ENCODE measurements around the gene OSM. TPM values are rescaled to one million over a fixed set of nuclear protein-coding genes. Genes with fewer than 3 reads are reported as not detected.
A peak's percentile ranks its signal among the peaks of the same experiment; 100 is the strongest.

OSM gene
- total RNA-seq, 4 donors from 2014 or later, result 0.76 to 8.8 (median 0.76) TPM; not detected in 1

DNA sequence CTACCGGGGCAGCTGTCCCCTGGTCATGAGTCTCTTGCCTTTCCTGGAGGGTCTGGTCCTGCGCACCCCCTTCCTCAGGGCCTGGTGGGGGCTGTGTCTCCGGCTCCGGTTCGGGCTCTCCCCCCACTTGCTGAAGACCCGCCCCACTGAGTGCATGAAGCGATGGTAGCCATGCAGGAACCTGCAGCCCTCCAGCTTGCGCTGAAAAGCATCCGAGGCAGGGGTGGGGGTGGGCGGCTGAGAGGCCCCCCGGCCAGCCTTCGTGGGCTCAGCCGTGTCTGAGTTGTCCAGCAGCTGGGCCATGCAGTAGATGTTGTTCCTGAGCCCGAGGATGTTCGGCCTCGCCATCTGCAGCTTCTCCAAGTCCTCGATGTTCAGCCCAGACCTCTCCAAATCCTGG lies 2.8 kb downstream of the OSM start:
- H3K4me3 ChIP-seq, result no peak overlapping the region
- no peaks in the 10 kb centered on the region for H3K9me3 ChIP-seq
- TF ChIP-seq, protein P1, sequence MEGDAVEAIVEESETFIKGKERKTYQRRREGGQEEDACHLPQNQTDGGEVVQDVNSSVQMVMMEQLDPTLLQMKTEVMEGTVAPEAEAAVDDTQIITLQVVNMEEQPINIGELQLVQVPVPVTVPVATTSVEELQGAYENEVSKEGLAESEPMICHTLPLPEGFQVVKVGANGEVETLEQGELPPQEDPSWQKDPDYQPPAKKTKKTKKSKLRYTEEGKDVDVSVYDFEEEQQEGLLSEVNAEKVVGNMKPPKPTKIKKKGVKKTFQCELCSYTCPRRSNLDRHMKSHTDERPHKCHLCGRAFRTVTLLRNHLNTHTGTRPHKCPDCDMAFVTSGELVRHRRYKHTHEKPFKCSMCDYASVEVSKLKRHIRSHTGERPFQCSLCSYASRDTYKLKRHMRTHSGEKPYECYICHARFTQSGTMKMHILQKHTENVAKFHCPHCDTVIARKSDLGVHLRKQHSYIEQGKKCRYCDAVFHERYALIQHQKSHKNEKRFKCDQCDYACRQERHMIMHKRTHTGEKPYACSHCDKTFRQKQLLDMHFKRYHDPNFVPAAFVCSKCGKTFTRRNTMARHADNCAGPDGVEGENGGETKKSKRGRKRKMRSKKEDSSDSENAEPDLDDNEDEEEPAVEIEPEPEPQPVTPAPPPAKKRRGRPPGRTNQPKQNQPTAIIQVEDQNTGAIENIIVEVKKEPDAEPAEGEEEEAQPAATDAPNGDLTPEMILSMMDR (IDR thresholded peaks at IDR 0.05), result no peak
- no peak for TF ChIP-seq POLR2A (IDR thresholded peaks at IDR 0.05)
- no peak overlapping the region for H3K27ac ChIP-seq
- peaks cover 0 to 5% of the 10 kb centered on the region in 2 donors for H3K4me1 ChIP-seq
- DNase-seq, result no peak
- H3K27me3 ChIP-seq, result no peaks in the 10 kb centered on the region
- intact Hi-C loops (cut with DNase I; ENCODE audit: low total_unique reads), result loop anchor here (5.0 kb wide), 1 partner anchor 123 kb away; the partner anchor contains the start of gene RNF215
- H3K36me3 ChIP-seq, result no peaks in the 10 kb centered on the region

DNA sequence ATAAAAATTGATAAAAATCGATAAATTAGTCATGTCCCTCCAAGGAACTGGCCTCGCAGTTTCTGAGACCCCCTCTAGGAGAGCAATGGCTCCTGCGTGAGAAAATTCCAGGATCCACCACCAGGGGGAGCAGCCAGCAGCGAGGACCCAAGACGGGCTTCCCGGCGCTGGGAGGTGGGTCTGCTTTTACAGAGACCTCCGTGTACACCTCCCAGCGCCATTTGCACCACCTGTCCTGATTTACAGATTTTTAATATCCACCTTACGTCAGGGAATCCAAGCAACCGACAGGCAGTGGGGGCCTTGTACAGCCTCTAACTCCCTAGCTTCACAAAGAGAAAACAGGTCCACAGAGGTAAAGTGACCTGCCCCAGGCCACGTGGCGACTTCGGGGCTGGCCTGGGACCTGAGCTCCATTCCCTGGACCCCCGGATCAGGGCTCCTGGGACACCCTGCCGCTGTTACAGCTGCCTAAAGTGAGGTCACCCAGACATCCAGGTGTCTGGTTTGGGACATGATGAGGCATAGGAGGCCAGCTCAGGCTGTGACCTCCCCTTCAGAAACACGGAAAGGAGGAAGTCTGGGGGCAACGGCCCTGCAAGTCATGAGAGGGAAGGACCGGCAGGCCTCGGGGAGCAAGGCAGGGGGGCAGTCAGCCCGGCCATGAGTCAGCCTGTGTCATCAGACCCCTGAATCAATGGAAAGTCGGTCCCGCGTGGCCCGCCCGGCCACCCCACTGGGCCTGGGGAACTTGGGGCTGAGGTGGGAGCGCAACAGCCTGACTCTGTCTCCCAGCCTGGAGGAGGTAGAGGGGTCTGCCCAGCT lies 3.5 kb downstream of the OSM start:
- peak; percentile 74 to 78 for DNase-seq
- Histone ChIP-seq H3K4me3 (no peak overlapping the region), H3K27ac (no peak overlapping the region), H3K4me1 (peaks cover 0 to 5% of the 10 kb centered on the region in 2 donors), H3K27me3 (no peaks in the 10 kb centered on the region), H3K9me3 (no peaks in the 10 kb centered on the region), H3K36me3 (no peaks in the 10 kb centered on the region)
- intact Hi-C loops (cut with DNase I; ENCODE audit: low total_unique reads), result loop anchor here (5.0 kb wide), 1 partner anchor 124 kb away; the partner anchor contains the start of gene RNF215
- no peak for TF ChIP-seq POLR2A (IDR thresholded peaks at IDR 0.05)
- TF ChIP-seq, protein P1 (IDR thresholded peaks at IDR 0.05), result peak; percentile 94 to 98 (median 94)

DNA sequence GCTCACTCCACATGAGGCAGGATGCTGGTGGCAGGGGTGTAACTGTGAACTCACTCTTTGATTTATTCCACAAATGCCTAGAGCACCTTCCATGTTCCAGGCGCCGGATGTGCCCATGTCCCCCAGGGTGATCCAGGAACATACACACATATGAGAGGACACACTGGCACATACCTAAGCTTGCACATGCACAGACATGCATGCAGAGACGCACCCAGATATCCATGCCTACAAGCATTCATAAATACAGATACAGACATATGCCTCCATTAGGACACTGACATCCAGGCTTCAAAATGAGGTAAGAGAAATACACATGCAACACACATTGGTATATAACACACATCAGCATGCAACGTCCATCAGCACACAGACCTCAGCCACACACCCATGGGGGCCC lies 4.5 kb downstream of the OSM start:
- H3K9me3 ChIP-seq, result no peaks in the 10 kb centered on the region
- H3K4me3 ChIP-seq, result no peak overlapping the region
- DNase-seq, result no peak
- intact Hi-C loops (cut with DNase I; ENCODE audit: low total_unique reads), result loop anchor here (5.0 kb wide), 1 partner anchor 125 kb away; the partner anchor contains the start of gene RNF215
- no peak for TF ChIP-seq POLR2A (IDR thresholded peaks at IDR 0.05)
- TF ChIP-seq, protein P1 (IDR thresholded peaks at IDR 0.05), result no peak
- H3K27me3 ChIP-seq, result no peaks in the 10 kb centered on the region
- H3K27ac ChIP-seq, result no peak overlapping the region
- H3K4me1 ChIP-seq, result peaks cover 0 to 5% of the 10 kb centered on the region in 2 donors
- H3K36me3 ChIP-seq, result no peaks in the 10 kb centered on the region

DNA sequence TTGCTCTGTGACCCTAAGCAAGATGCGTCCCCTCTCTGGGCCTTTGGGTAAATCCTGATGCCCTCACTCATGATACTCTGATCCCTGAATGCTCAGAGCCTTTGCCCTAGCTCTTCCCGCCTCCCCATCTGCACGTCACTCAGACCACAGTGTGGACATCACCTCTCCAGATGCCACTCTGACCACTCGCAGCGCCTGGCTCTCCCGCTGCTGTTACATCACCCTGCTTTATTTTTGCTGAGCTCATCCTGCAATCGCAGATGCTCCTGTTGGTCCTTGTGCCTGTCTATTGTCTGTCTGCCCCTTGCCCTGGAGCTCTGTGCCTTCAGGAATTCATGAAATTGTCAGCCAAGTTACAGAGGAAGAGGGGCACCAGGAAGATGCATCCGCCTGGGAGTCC lies 5.5 kb downstream of the OSM start:
- H3K4me3 ChIP-seq, result no peak overlapping the region
- no peaks in the 10 kb centered on the region for H3K36me3 ChIP-seq
- no peaks in the 10 kb centered on the region for H3K27me3 ChIP-seq
- intact Hi-C loops (cut with DNase I; ENCODE audit: low total_unique reads), result loop anchor here (5.0 kb wide), 1 partner anchor 126 kb away; the partner anchor contains the start of gene RNF215
- no peak for DNase-seq
- no peaks in the 10 kb centered on the region for H3K9me3 ChIP-seq
- no peak for TF ChIP-seq POLR2A (IDR thresholded peaks at IDR 0.05)
- TF ChIP-seq, protein P1 (IDR thresholded peaks at IDR 0.05), result no peak
- peaks cover 0 to 5% of the 10 kb centered on the region in 2 donors for H3K4me1 ChIP-seq
- H3K27ac ChIP-seq, result no peak overlapping the region

DNA sequence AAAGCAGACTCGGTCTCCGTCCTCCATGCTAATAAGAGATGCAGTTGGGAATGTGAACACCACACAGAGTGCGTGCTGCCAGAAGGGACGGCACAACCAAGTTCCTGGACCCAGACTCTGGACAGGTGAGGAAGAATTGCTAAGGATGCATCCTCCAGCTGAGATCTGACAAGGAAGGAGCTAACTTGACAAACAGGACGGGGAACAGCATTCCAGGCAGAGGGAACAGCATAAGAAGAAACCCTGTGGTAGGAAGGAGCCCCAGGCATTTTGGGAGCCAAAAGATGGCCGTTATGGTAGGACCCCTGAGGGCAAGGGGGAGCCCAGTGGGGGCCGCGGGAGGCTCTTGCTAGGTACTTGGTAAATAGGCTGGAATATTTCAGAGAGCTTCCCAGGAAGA lies 6.0 kb downstream of the OSM start:
- Histone ChIP-seq H3K4me1 (peaks cover 0 to 5% of the 10 kb centered on the region in 2 donors), H3K4me3 (no peak overlapping the region), H3K36me3 (no peaks in the 10 kb centered on the region), H3K9me3 (no peaks in the 10 kb centered on the region), H3K27ac (no peak overlapping the region), H3K27me3 (no peaks in the 10 kb centered on the region)
- TF ChIP-seq, protein P1 (IDR thresholded peaks at IDR 0.05), result no peak
- TF ChIP-seq POLR2A (IDR thresholded peaks at IDR 0.05), result no peak
- intact Hi-C loops (cut with DNase I; ENCODE audit: low total_unique reads), result loop anchor here (5.0 kb wide), 1 partner anchor 127 kb away; the partner anchor contains the start of gene RNF215
- no peak for DNase-seq
